Skeletal muscle satellite cell (primary cell): Measurements from ENCODE around the gene CPEB4.

Experiments used
- H3K27me3 ChIP-seq: 2 replicates; pipeline ENCODE4 v1.7.0; 2013; ENCODE audit warnings: low read length; ENCODE audit not compliant: control insufficient read depth, insufficient read depth
- H3K36me3 ChIP-seq: 2 replicates; pipeline ENCODE4 v1.7.0; 2013; ENCODE audit warnings: mild to moderate bottlenecking, control low read depth, low read length; ENCODE audit not compliant: insufficient read depth
- H3K4me1 ChIP-seq: 2 replicates; pipeline ENCODE4 v1.7.0; 2013; ENCODE audit warnings: low read length; ENCODE audit not compliant: control insufficient read depth, insufficient read depth
- H3K4me2 ChIP-seq: 2 replicates; pipeline ENCODE4 v1.7.0; 2013; ENCODE audit warnings: mild to moderate bottlenecking, low read length
- H3K4me3 ChIP-seq: 2 replicates; pipeline ENCODE4 v1.7.0; 2013; ENCODE audit warnings: low read length
- H3K9ac ChIP-seq: 2 replicates; pipeline ENCODE4 v1.7.0; 2013; ENCODE audit warnings: mild to moderate bottlenecking, low read depth, low read length, moderate library complexity
- H3K9me3 ChIP-seq: replicated peaks from 2 replicates; pipeline ENCODE4 v1.7.0; 2013; ENCODE audit warnings: mild to moderate bottlenecking, control low read depth, low read length

CPEB4 gene

DNA sequence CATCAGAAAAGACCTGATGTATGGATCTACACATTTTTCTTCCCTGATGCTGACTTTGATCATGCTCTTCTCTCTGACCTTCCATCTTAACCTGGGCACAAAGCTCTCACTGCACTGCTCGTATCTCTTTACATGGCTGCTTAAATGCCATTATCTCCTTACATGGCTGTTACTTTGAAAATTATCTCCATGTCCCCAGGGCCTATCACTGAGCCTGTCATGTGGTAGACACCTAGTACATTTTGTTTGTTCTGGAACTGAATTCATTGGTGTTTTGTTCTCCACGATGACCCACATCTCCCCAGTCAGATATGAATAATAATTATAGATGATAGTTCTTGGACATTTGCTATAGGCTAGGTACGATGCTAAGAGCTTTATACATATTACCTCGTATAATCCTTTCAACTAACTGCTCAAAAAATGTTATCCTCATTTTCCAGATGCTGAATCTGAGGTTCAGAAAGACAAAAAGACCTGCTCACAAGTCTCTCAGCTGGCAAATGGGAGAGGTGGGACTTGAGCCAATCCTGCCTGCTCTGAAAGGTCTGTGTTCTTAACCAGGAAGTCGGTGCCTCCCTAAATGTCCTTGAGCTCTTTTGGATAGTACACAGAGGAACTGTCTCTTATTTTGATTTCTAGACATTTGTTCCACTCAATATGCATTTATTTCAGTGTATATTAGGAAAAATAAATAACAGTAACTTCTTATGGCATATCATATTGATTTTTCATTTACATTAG, 9.8 kb upstream of the CPEB4 start:
- Histone ChIP-seq H3K9ac (no peak overlapping the region), H3K4me1 (no peaks in the 10 kb centered on the region), H3K27me3 (no peaks in the 10 kb centered on the region), H3K36me3 (no peaks in the 10 kb centered on the region), H3K9me3 (no peaks in the 10 kb centered on the region), H3K4me3 (no peak overlapping the region), H3K4me2 (no peak overlapping the region)

DNA sequence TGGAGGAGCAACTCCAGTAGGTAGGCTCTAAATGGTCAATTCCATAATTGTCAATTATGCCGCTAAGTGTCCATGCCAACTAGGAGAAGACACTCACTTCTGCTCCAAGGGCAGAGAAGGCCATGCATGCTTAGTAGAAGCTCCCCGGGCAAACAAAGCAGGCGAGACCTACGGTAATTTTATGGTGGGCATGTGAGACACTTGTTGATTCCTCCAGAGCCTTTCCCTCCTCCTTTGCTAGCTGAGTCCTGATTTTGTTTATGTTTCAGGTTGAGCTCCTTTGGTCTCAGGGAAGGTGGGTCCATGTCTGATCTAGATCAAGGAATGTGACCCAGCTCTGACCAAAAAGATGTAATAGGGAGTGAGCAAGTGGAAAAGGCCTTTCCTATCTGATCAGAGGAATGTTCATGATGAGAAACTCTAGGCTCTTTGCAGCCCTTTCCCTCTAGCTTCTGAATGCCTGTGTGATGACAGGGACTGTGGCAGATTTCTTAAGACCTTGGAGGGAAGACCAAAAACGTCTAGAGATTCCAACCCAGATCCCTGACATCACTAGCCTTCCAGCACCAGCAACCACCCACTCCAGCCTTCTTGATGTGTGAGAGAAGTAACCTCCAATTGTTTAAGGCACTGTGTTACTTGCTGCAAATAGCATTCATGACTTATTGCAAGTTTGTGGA, 7.7 kb upstream of the CPEB4 start:
- H3K36me3 ChIP-seq, result no peaks in the 10 kb centered on the region
- H3K4me2 ChIP-seq, result no peak overlapping the region
- H3K4me3 ChIP-seq, result no peak overlapping the region
- H3K9ac ChIP-seq, result no peak overlapping the region
- no peaks in the 10 kb centered on the region for H3K27me3 ChIP-seq
- H3K4me1 ChIP-seq, result no peaks in the 10 kb centered on the region
- H3K9me3 ChIP-seq, result no peaks in the 10 kb centered on the region

- no peaks in the 10 kb centered on the region for H3K27me3 ChIP-seq
- no peak overlapping the region for H3K4me3 ChIP-seq
- H3K36me3 ChIP-seq, result no peaks in the 10 kb centered on the region
- no peak overlapping the region for H3K4me2 ChIP-seq
- no peaks in the 10 kb centered on the region for H3K4me1 ChIP-seq
- no peak overlapping the region for H3K9ac ChIP-seq
- no peaks in the 10 kb centered on the region for H3K9me3 ChIP-seq
Observed at GRCh38 chr5:173881811-173882575, 6.2 kb upstream of the CPEB4 start.

GRCh38 chr5:173882632-173883031, 5.5 kb upstream of the CPEB4 start:
- Histone ChIP-seq H3K4me3 (no peak overlapping the region), H3K4me1 (peaks cover 3% of the 10 kb centered on the region), H3K9ac (no peak overlapping the region), H3K9me3 (no peaks in the 10 kb centered on the region), H3K36me3 (no peaks in the 10 kb centered on the region), H3K27me3 (no peaks in the 10 kb centered on the region), H3K4me2 (no peak overlapping the region)

DNA sequence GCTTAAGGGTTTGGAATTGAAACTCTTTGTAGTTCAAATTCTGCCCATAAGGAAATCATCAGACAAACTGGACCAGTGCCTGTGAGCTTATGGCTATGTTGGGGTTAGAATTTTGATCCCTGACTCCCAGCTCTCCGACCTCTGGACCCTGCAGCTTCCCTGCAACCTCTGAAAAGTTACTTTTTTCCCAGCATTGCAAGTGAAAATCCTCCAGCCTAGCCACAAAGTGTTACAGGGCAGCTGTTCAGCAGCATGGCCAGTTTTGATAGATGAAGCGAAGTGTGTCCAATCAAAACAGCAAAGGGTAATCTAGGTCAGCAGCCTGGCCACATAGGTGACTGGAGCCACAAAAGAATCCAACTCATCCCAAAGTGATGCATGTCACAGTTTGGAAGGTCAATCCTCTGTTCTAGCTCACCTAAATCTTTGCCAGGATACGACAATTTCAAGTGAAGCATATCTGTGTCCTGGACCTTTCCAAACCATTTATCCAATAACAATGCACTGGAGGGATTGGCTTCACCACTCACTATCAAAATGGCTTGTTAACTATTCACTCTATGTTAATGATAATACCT, 4.7 kb upstream of the CPEB4 start:
- Histone ChIP-seq H3K4me2 (no peak overlapping the region), H3K36me3 (no peaks in the 10 kb centered on the region), H3K4me3 (no peak overlapping the region), H3K9me3 (no peaks in the 10 kb centered on the region), H3K27me3 (no peaks in the 10 kb centered on the region), H3K4me1 (peaks cover 3% of the 10 kb centered on the region), H3K9ac (no peak overlapping the region)

DNA sequence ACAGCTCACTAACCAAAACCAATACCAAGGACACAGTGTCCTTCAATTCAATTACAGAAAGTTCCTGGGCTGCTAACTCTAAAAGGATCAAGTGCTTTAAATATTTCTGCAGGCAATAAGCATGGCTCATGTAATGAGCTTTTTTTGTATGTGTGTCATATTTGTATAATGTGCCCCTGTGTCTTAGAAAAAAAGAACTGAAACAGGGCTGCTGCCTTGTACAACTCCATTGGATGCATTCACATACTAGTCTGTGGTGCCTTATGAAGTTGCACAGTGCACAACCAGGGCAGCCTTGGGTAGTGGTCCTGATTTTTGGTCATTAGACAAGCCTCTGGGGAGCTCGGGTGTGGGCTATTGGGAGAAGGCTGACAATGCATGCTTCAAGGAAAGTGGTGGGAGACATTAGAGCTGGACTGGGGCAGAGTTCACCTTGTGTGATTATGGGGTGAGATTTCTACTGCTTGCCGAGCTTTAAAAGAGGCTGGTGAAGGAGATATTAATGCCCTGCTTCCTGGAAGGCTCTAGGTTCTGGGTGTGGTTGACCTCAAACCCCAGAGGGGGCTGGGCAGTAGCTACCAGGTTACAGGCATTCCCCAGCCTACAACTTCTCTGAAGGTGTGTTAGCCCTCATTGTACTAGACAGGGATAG, 3.6 kb upstream of the CPEB4 start:
- Histone ChIP-seq H3K4me1 (peaks cover 7% of the 10 kb centered on the region), H3K9ac (no peak overlapping the region)

GRCh38 chr5:173885054-173885443, 3.1 kb upstream of the CPEB4 start:
- Histone ChIP-seq H3K27me3 (no peaks in the 10 kb centered on the region), H3K4me3 (no peak overlapping the region), H3K9me3 (no peaks in the 10 kb centered on the region), H3K36me3 (no peaks in the 10 kb centered on the region), H3K9ac (no peak overlapping the region), H3K4me2 (no peak overlapping the region), H3K4me1 (peaks cover 12% of the 10 kb centered on the region)

More for the DNA sequence above, 3.6 kb upstream of the CPEB4 start:
- Histone ChIP-seq H3K36me3 (no peaks in the 10 kb centered on the region), H3K9me3 (no peaks in the 10 kb centered on the region), H3K4me2 (no peak overlapping the region), H3K27me3 (no peaks in the 10 kb centered on the region), H3K4me3 (no peak overlapping the region)

- H3K9me3 ChIP-seq, result no peaks in the 10 kb centered on the region
- peaks cover 15% of the 10 kb centered on the region for H3K4me1 ChIP-seq
- no peak overlapping the region for H3K4me2 ChIP-seq
- no peak overlapping the region for H3K4me3 ChIP-seq
- no peaks in the 10 kb centered on the region for H3K36me3 ChIP-seq
- H3K9ac ChIP-seq, result no peak overlapping the region
- no peaks in the 10 kb centered on the region for H3K27me3 ChIP-seq
Observed at GRCh38 chr5:173885475-173886010, 2.6 kb upstream of the CPEB4 start.

- peaks cover 15% of the 10 kb centered on the region for H3K4me1 ChIP-seq
- H3K9me3 ChIP-seq, result no peaks in the 10 kb centered on the region
- no peak overlapping the region for H3K9ac ChIP-seq
- no peak overlapping the region for H3K4me3 ChIP-seq
- no peaks in the 10 kb centered on the region for H3K36me3 ChIP-seq
- no peak overlapping the region for H3K4me2 ChIP-seq
- H3K27me3 ChIP-seq, result no peaks in the 10 kb centered on the region
Observed at GRCh38 chr5:173886150-173886549, 2.0 kb upstream of the CPEB4 start.

GRCh38 chr5:173888473-173889131, 453 bp downstream of the CPEB4 start:
- H3K4me3 ChIP-seq, result peak overlapping the region; percentile 75
- peak overlapping the region; percentile 87 for H3K9ac ChIP-seq
- no peaks in the 10 kb centered on the region for H3K9me3 ChIP-seq
- no peaks in the 10 kb centered on the region for H3K36me3 ChIP-seq
- peaks cover 24% of the 10 kb centered on the region for H3K4me1 ChIP-seq
- no peaks in the 10 kb centered on the region for H3K27me3 ChIP-seq
- H3K4me2 ChIP-seq, result peak overlapping the region; percentile 92
